ENCODE results near the gene NOX5.

The NOX5 gene

GRCh38 chr15:68992696-68993095, 21.8 kb upstream of the NOX5 start:
- no peak for DNase-seq

GRCh38 chr15:68993276-68993675, 21.2 kb upstream of the NOX5 start:
- DNase-seq: no peak

GRCh38 chr15:68994149-68994548, 20.3 kb upstream of the NOX5 start:
- DNase-seq: no peak

- DNase-seq: no peak
These were observed 19.3 kb upstream of the NOX5 start for GRCh38 chr15:68994981-68995761.

GRCh38 chr15:68997050-68997449, 17.4 kb upstream of the NOX5 start:
- no peak for DNase-seq

- DNase-seq: no peak
These were observed 16.3 kb upstream of the NOX5 start for GRCh38 chr15:68997930-68998777.

- no peak for DNase-seq
These were observed 15.4 kb upstream of the NOX5 start for GRCh38 chr15:68999091-68999490.

GRCh38 chr15:69000091-69000490, 14.4 kb upstream of the NOX5 start:
- DNase-seq: no peak

- no peak for DNase-seq
These were observed 13.6 kb upstream of the NOX5 start for GRCh38 chr15:69000725-69001503.

GRCh38 chr15:69002783-69003182, 11.7 kb upstream of the NOX5 start:
- no peak for DNase-seq

- DNase-seq: no peak
These were observed 10.5 kb upstream of the NOX5 start for GRCh38 chr15:69004011-69004410.

GRCh38 chr15:69008056-69008455, 6.4 kb upstream of the NOX5 start:
- no peak for DNase-seq

- no peak for DNase-seq
These were observed 5.2 kb upstream of the NOX5 start for GRCh38 chr15:69009341-69009740.

- DNase-seq: no peak
These were observed 2.9 kb upstream of the NOX5 start for GRCh38 chr15:69011641-69012040.

GRCh38 chr15:69012761-69013364, 1.6 kb upstream of the NOX5 start:
- no peak for DNase-seq

GRCh38 chr15:69013726-69014406, 629 bp upstream of the NOX5 start:
- DNase-seq: no peak

GRCh38 chr15:69015591-69015990, 1.1 kb downstream of the NOX5 start:
- no peak for DNase-seq

GRCh38 chr15:69016021-69016595, 1.6 kb downstream of the NOX5 start:
- DNase-seq: no peak

GRCh38 chr15:69017978-69018377, 3.5 kb downstream of the NOX5 start:
- DNase-seq: no peak

GRCh38 chr15:69018951-69019350, 4.5 kb downstream of the NOX5 start:
- no peak for DNase-seq

- no peak for DNase-seq
These were observed 7.4 kb downstream of the NOX5 start for GRCh38 chr15:69021895-69022294.

- no peak for DNase-seq
These were observed 10.8 kb downstream of the NOX5 start for GRCh38 chr15:69025320-69025719.
